ENCODE data around the gene USP48. TPM values are rescaled to one million over a fixed set of nuclear protein-coding genes. Genes with fewer than 3 reads are reported as not detected.

The USP48 gene
- total and polyA plus RNA-seq, 2 donors (not counting 1 experiment from before 2014, with no cell fraction given), result 34.1 to 45.6 TPM

DNA sequence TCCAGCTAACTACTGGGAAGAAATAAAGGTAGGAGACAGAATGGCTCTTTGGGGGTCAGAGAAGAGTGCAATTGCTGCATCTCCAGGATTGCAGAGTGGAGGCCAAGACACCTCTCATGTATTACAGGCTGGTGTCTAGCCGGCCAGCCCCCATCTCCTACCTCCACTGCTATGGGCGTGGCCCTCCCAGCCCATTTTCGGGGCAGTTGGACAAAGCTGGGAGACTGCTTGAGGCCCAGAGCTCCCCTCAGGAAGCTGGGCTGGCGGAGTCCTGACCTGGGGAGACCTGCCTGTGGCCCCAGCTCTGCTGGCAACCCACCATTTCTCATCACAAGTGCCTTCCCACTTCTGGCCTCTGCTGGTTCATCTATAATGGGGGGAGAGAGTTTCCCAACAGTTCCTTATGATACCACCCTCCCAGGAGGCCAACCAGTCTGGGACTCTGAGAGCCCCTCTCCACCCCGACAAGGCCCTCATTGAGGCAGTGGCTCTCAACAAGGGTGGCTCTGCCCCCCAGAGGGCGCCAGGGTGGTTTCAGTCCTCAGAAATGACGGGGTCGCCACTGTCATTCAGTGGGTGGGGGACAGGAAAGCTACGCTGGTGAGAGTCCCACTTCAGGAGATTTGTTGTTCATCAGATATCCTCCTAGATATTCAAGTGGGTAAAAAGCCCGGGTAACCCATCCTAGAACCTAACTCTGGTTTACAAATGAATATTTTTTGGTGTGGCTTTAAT is 125.3 kb downstream of the USP48 start:
- Histone ChIP-seq H2AFZ (ENCODE audit: low read length) (no peak overlapping the region), H3K4me3 (replicated peaks in 1 of 4; ENCODE audit: control extremely low read depth in 1 of 4, insufficient read depth in 1 of 4, low read depth in 3 of 4, low read length in 4 of 4) (no peak overlapping the region), H3K27me3 (ENCODE audit: control insufficient read depth, insufficient read depth, low read length) (peaks cover 9% of the 10 kb centered on the region), H4K20me1 (ENCODE audit: control insufficient read depth, extremely low read depth, insufficient read depth, low read length) (no peaks in the 10 kb centered on the region), H3K79me2 (ENCODE audit: control insufficient read depth, insufficient read depth, low read length) (no peaks in the 10 kb centered on the region), H3K27ac (ENCODE audit: insufficient read depth, low read length) (no peak overlapping the region), H3K9me3 (ENCODE audit: control insufficient read depth, insufficient read depth, low read depth, low read length) (no peaks in the 10 kb centered on the region), H3K4me2 (ENCODE audit: extremely low read depth, insufficient read depth, low read length) (no peak overlapping the region), H3K4me1 (ENCODE audit: control insufficient read depth, extremely low read depth, insufficient read depth, low read length) (no peaks in the 10 kb centered on the region), H3K36me3 (ENCODE audit: control insufficient read depth, insufficient read depth, low read length) (no peaks in the 10 kb centered on the region), H3K9ac (ENCODE audit: insufficient read depth, low read length) (no peak overlapping the region)
- no peak for DNase-seq (ENCODE audit: low read depth in 2 of 2)
- no peak for TF ChIP-seq EZH2 (IDR thresholded peaks at IDR 0.05; ENCODE audit: low read length, missing control alignments)
- TF ChIP-seq, protein P1, sequence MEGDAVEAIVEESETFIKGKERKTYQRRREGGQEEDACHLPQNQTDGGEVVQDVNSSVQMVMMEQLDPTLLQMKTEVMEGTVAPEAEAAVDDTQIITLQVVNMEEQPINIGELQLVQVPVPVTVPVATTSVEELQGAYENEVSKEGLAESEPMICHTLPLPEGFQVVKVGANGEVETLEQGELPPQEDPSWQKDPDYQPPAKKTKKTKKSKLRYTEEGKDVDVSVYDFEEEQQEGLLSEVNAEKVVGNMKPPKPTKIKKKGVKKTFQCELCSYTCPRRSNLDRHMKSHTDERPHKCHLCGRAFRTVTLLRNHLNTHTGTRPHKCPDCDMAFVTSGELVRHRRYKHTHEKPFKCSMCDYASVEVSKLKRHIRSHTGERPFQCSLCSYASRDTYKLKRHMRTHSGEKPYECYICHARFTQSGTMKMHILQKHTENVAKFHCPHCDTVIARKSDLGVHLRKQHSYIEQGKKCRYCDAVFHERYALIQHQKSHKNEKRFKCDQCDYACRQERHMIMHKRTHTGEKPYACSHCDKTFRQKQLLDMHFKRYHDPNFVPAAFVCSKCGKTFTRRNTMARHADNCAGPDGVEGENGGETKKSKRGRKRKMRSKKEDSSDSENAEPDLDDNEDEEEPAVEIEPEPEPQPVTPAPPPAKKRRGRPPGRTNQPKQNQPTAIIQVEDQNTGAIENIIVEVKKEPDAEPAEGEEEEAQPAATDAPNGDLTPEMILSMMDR (conservative IDR thresholded peaks at IDR 0.05 in 1 of 2, IDR thresholded peaks at IDR 0.05 in 1 of 2; ENCODE audit: low read depth in 1 of 2, low read length in 2 of 2), result no peak

DNA sequence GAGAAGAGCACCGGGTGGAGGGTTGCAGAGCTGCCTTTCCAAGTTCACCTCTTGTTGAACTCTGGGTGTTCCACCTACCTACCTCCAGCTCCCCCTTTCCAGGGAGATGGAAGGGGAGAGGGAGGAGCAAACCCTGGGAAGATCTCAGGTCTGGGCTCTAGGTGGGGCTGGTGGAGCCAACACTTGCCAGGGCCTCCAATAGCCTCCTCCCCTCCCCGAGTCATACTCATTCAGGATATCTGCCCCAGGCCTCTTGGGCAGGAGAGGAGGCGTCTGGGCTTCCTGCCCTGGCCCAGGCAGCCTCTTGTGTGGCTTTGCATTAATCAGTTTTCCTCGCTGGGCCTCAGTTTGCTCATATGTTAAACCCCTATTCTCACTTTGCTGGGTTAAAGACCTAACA is 127.2 kb downstream of the USP48 start:
- Histone ChIP-seq H3K4me2 (ENCODE audit: extremely low read depth, insufficient read depth, low read length) (no peak overlapping the region), H2AFZ (ENCODE audit: low read length) (no peak overlapping the region), H3K9me3 (ENCODE audit: control insufficient read depth, insufficient read depth, low read depth, low read length) (no peaks in the 10 kb centered on the region), H3K27ac (ENCODE audit: insufficient read depth, low read length) (no peak overlapping the region), H4K20me1 (ENCODE audit: control insufficient read depth, extremely low read depth, insufficient read depth, low read length) (no peaks in the 10 kb centered on the region), H3K9ac (ENCODE audit: insufficient read depth, low read length) (no peak overlapping the region), H3K4me3 (replicated peaks in 1 of 4; ENCODE audit: control extremely low read depth in 1 of 4, insufficient read depth in 1 of 4, low read depth in 3 of 4, low read length in 4 of 4) (no peak overlapping the region), H3K27me3 (ENCODE audit: control insufficient read depth, insufficient read depth, low read length) (peaks cover 20% of the 10 kb centered on the region), H3K4me1 (ENCODE audit: control insufficient read depth, extremely low read depth, insufficient read depth, low read length) (peaks cover 3% of the 10 kb centered on the region), H3K79me2 (ENCODE audit: control insufficient read depth, insufficient read depth, low read length) (no peaks in the 10 kb centered on the region), H3K36me3 (ENCODE audit: control insufficient read depth, insufficient read depth, low read length) (no peaks in the 10 kb centered on the region)
- TF ChIP-seq, protein P1 (conservative IDR thresholded peaks at IDR 0.05 in 1 of 2, IDR thresholded peaks at IDR 0.05 in 1 of 2; ENCODE audit: low read depth in 1 of 2, low read length in 2 of 2), result no peak
- no peak for TF ChIP-seq EZH2 (IDR thresholded peaks at IDR 0.05; ENCODE audit: low read length, missing control alignments)
- DNase-seq (ENCODE audit: low read depth in 2 of 2), result no peak

DNA sequence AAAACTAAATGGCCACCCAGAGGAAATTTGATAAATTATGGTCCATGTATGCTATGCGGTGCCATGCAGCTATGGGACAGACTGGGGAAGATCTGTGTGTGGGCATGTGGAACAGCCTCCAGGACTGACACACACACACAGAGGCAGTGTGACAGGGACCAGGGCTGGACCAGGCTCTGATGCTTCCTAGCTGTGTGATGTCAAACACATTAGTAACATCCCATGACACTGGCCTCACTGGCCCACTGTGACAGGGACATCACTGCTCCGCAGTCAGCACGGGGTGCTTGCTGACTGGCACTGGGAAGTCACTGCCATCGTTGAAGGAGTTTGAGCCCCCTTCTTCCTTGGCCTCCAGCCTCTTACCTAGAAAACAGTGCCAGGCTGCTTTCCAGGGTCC is 127.7 kb downstream of the USP48 start:
- TF ChIP-seq EZH2 (IDR thresholded peaks at IDR 0.05; ENCODE audit: low read length, missing control alignments), result no peak
- TF ChIP-seq, protein P1 (conservative IDR thresholded peaks at IDR 0.05 in 1 of 2, IDR thresholded peaks at IDR 0.05 in 1 of 2; ENCODE audit: low read depth in 1 of 2, low read length in 2 of 2), result no peak
- no peak for DNase-seq (ENCODE audit: low read depth in 2 of 2)
- Histone ChIP-seq H4K20me1 (ENCODE audit: control insufficient read depth, extremely low read depth, insufficient read depth, low read length) (no peaks in the 10 kb centered on the region), H3K9me3 (ENCODE audit: control insufficient read depth, insufficient read depth, low read depth, low read length) (no peaks in the 10 kb centered on the region), H3K79me2 (ENCODE audit: control insufficient read depth, insufficient read depth, low read length) (no peaks in the 10 kb centered on the region), H3K4me1 (ENCODE audit: control insufficient read depth, extremely low read depth, insufficient read depth, low read length) (peaks cover 3% of the 10 kb centered on the region), H3K27ac (ENCODE audit: insufficient read depth, low read length) (no peak overlapping the region), H3K4me2 (ENCODE audit: extremely low read depth, insufficient read depth, low read length) (no peak overlapping the region), H3K9ac (ENCODE audit: insufficient read depth, low read length) (no peak overlapping the region), H2AFZ (ENCODE audit: low read length) (no peak overlapping the region), H3K4me3 (replicated peaks in 1 of 4; ENCODE audit: control extremely low read depth in 1 of 4, insufficient read depth in 1 of 4, low read depth in 3 of 4, low read length in 4 of 4) (no peak overlapping the region), H3K27me3 (ENCODE audit: control insufficient read depth, insufficient read depth, low read length) (peaks cover 21% of the 10 kb centered on the region), H3K36me3 (ENCODE audit: control insufficient read depth, insufficient read depth, low read length) (no peaks in the 10 kb centered on the region)
